ENCODE results near the gene DAPK1. TPM values are rescaled to one million over a fixed set of nuclear protein-coding genes. Genes with fewer than 3 reads are reported as not detected.

DAPK1 gene
- total RNA-seq, 4 donors from 2014 or later, result 14.5 to 28.3 (median 20.7) TPM

DNA sequence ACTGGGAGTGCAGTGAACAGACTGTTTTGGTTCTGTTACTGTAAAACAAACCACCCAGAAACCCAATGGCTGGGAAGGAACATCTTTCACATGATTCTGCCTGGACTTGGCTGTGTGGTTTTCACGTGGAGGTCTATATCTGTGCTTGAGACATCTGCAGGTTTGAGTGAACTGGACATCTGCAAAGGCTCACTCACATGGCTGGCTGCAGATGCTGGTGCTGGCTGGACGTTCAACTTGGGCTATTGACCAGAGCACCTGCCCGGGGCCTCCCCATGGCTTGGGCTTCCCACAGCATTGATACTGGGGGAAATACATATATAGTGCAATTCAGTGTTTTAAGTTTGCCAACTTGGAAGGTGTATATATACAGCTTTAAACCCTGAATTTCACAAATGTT, 235.1 kb downstream of the DAPK1 start:
- peaks cover 0 to 17% (median 5%) of the 10 kb centered on the region in 4 donors for H3K36me3 ChIP-seq
- TF ChIP-seq POLR2A (IDR thresholded peaks at IDR 0.05) (no peak), EP300 (IDR thresholded peaks at IDR 0.05; ENCODE audit: low read depth) (no peak), CTCF (IDR thresholded peaks at IDR 0.05) (no peak), POLR2AphosphoS5 (IDR thresholded peaks at IDR 0.05) (no peak)
- no peak overlapping the region for H3K27ac ChIP-seq
- no peak for DNase-seq
- H3K27me3 ChIP-seq, result peaks cover 5% of the 10 kb centered on the region
- H3K9me3 ChIP-seq, result no peaks in the 10 kb centered on the region
- H3K4me3 ChIP-seq, result no peak overlapping the region
- peaks cover 0 to 11% (median 0%) of the 10 kb centered on the region in 4 donors for H3K4me1 ChIP-seq
- 74 to 100% methylated on average over 1 to 3 of the region's 3 CpGs for WGBS, 2 donors (ENCODE audit: low coverage in 1 of 2)
- intact Hi-C loops (cut with DNase I; ENCODE audit: low total_unique reads), result no loop called here
- in situ Hi-C loops (cut with MboI; ENCODE audit: low pct_ligation_motif_present in 1 of 4, low pct_unique_long_range_greater_than_20kb in 1 of 4, low sequenced_read_pairs in 3 of 4), result no loop called here

GRCh38 chr9:87733273-87734052, 235.8 kb downstream of the DAPK1 start:
- Histone ChIP-seq H3K36me3 (peaks cover 0 to 12% (median 2%) of the 10 kb centered on the region in 4 donors), H3K27me3 (peaks cover 5% of the 10 kb centered on the region), H3K4me1 (peaks cover 0 to 8% (median 0%) of the 10 kb centered on the region in 4 donors), H3K4me3 (no peak overlapping the region), H3K9me3 (no peaks in the 10 kb centered on the region), H3K27ac (no peak overlapping the region)
- intact Hi-C loops (cut with DNase I; ENCODE audit: low total_unique reads) (no loop called here), in situ Hi-C loops (cut with MboI; ENCODE audit: low pct_ligation_motif_present in 1 of 4, low pct_unique_long_range_greater_than_20kb in 1 of 4, low sequenced_read_pairs in 3 of 4) (no loop called here)
- DNase-seq, result no peak
- WGBS, 2 donors (ENCODE audit: low coverage in 1 of 2), result 85 to 88% methylated on average over 4 to 7 of the region's 7 CpGs
- no peak for TF ChIP-seq EP300 (IDR thresholded peaks at IDR 0.05; ENCODE audit: low read depth)
- TF ChIP-seq CTCF (IDR thresholded peaks at IDR 0.05), result no peak
- no peak for TF ChIP-seq POLR2AphosphoS5 (IDR thresholded peaks at IDR 0.05)
- TF ChIP-seq POLR2A (IDR thresholded peaks at IDR 0.05), result no peak

DNA sequence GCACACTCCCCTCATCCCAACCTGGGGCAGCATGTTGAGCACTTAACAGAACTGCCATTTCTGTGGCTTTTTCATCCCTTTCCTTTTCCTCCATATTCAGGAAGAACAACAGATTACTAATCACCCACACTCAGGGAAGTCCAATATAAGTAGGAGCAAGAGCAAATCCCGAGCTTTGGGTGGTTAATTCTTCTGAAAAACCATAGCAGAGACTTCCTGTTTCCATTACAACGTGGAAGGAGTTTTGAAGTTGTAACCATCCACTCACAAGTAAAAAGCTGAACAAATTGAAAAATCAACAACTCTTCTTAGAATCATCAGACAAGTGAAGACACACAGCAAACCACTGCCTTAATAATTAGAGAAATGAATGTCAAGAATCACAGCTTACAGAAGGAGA, 236.4 kb downstream of the DAPK1 start:
- 39 to 45% methylated on average over 2 of the region's 2 CpGs for WGBS, 2 donors (ENCODE audit: low coverage in 1 of 2)
- Histone ChIP-seq H3K4me3 (no peak overlapping the region), H3K9me3 (no peaks in the 10 kb centered on the region), H3K4me1 (peaks cover 0 to 4% (median 0%) of the 10 kb centered on the region in 4 donors), H3K27me3 (peaks cover 5% of the 10 kb centered on the region), H3K36me3 (peaks cover 0 to 12% (median 2%) of the 10 kb centered on the region in 4 donors), H3K27ac (no peak overlapping the region)
- no peak for DNase-seq
- intact Hi-C loops (cut with DNase I; ENCODE audit: low total_unique reads) (no loop called here), in situ Hi-C loops (cut with MboI; ENCODE audit: low pct_ligation_motif_present in 1 of 4, low pct_unique_long_range_greater_than_20kb in 1 of 4, low sequenced_read_pairs in 3 of 4) (no loop called here)
- TF ChIP-seq CTCF (IDR thresholded peaks at IDR 0.05) (no peak), EP300 (IDR thresholded peaks at IDR 0.05; ENCODE audit: low read depth) (no peak), POLR2A (IDR thresholded peaks at IDR 0.05) (no peak), POLR2AphosphoS5 (IDR thresholded peaks at IDR 0.05) (no peak)

DNA sequence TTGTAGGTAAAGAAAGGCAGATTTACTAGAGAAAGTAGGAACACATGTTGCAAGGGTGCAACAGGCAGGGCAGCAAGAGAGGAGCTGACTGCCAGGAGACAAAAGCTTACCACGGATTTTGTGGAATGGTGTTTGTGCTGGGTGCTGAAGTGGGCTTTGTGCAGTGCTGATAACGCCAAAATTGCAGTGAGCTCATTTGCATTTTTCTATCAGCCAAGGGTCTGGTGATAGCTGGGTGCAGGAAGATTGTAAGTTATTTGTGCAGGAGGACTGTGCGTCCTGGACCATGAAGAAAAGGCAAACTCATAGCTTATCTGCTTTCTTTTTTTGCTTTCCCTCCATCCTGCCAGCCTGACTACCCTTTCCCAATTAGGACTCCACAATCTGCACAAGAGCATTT, 241.9 kb downstream of the DAPK1 start:
- Histone ChIP-seq H3K4me3 (no peak overlapping the region), H3K4me1 (no peaks in the 10 kb centered on the region), H3K9me3 (peaks cover 0 to 5% of the 10 kb centered on the region in 2 donors), H3K27me3 (peaks cover 8% of the 10 kb centered on the region), H3K27ac (no peak overlapping the region), H3K36me3 (no peaks in the 10 kb centered on the region)
- intact Hi-C loops (cut with DNase I; ENCODE audit: low total_unique reads) (no loop called here), in situ Hi-C loops (cut with MboI; ENCODE audit: low pct_ligation_motif_present in 1 of 4, low pct_unique_long_range_greater_than_20kb in 1 of 4, low sequenced_read_pairs in 3 of 4) (no loop called here)
- WGBS, 2 donors (ENCODE audit: low coverage in 1 of 2), result 70 to 78% methylated on average over 3 of the region's 3 CpGs
- DNase-seq, result no peak
- no peak for TF ChIP-seq EP300 (IDR thresholded peaks at IDR 0.05; ENCODE audit: low read depth)
- TF ChIP-seq POLR2AphosphoS5 (IDR thresholded peaks at IDR 0.05), result no peak
- TF ChIP-seq POLR2A (IDR thresholded peaks at IDR 0.05), result no peak
- TF ChIP-seq CTCF (IDR thresholded peaks at IDR 0.05), result no peak

Measured in transverse colon (tissue), 4 donors.